GM12878 (cell line): ENCODE data around the gene AP4B1.

ENCODE experiments used
- BHLHE40 ChIP-seq, 2 experiments: fragments of 450-650 bp in 1 of 2; IDR thresholded peaks; 2 replicates each; pipeline ENCODE4 v1.6.1; 2011 to 2017; ENCODE audit warnings: low read depth in 2 of 2, borderline replicate concordance in 1 of 2, improper control_type of control experiment in 1 of 2, low read length in 1 of 2, mild to moderate bottlenecking in 1 of 2
- HDGF ChIP-seq: fragments of 450-650 bp; IDR thresholded peaks from 2 replicates; pipeline ENCODE4 v1.6.1; 2016; ENCODE audit warnings: antibody characterized with exemption
- JUND ChIP-seq: IDR thresholded peaks from 2 replicates; pipeline ENCODE4 v1.6.1; 2012; ENCODE audit warnings: low read depth, mild to moderate bottlenecking, low read length, improper control_type of control experiment, moderate library complexity
- NR2F1 ChIP-seq: fragments of 450-650 bp; conservative IDR thresholded peaks from 2 replicates; pipeline ENCODE4 v1.6.1; 2017; ENCODE audit warnings: mild to moderate bottlenecking

- no peak for TF ChIP-seq BHLHE40 (IDR thresholded peaks at IDR 0.05; ENCODE audit: borderline replicate concordance in 1 of 2, low read depth in 2 of 2, low read length in 1 of 2)
- no peak for TF ChIP-seq NR2F1
- TF ChIP-seq HDGF: no peak
- no peak for TF ChIP-seq JUND
Measured at GRCh38 chr1:113922957-113923356, 18.4 kb upstream of the AP4B1 start.
